Middle frontal gyrus (tissue), 1 donor: ENCODE data around the gene MYADML2.
"Not testable (repeated sequence)": the region's sequence is repeated elsewhere in the genome, so short reads cannot be mapped to it uniquely, and the experiment has no call there.

Experiments used
- DNase-seq: peaks from one replicate; pipeline ENCODE4 v3.0.0-alpha.2; 2015; ENCODE audit warnings: low spot score; ENCODE audit errors: extremely low spot score

The MYADML2 gene

GRCh38 chr17:81959362-81960129 is 12.5 kb upstream of the MYADML2 start:
- DNase-seq = peak; percentile 20

GRCh38 chr17:81958633-81959342 is 11.8 kb upstream of the MYADML2 start:
- no peak for DNase-seq

- DNase-seq = no peak
These were observed 10.8 kb upstream of the MYADML2 start for GRCh38 chr17:81957691-81958432.

- DNase-seq = no peak
These were observed 9.9 kb upstream of the MYADML2 start for GRCh38 chr17:81956607-81957589.

- no peak for DNase-seq
These were observed 8.9 kb upstream of the MYADML2 start for GRCh38 chr17:81955756-81956544.

GRCh38 chr17:81955058-81955681 is 8.1 kb upstream of the MYADML2 start:
- no peak for DNase-seq

GRCh38 chr17:81954131-81955057 is 7.4 kb upstream of the MYADML2 start:
- no peak for DNase-seq

- DNase-seq = not testable (repeated sequence)
These were observed 6.4 kb upstream of the MYADML2 start for GRCh38 chr17:81953443-81953842.

GRCh38 chr17:81952792-81953228 is 5.8 kb upstream of the MYADML2 start:
- no peak for DNase-seq

GRCh38 chr17:81951785-81952684 is 5.0 kb upstream of the MYADML2 start:
- no peak for DNase-seq

- no peak for DNase-seq
These were observed 3.5 kb upstream of the MYADML2 start for GRCh38 chr17:81950501-81950900.

- DNase-seq = no peak
These were observed 1.8 kb upstream of the MYADML2 start for GRCh38 chr17:81948635-81949378.

- DNase-seq = no peak
These were observed 2.2 kb downstream of the MYADML2 start for GRCh38 chr17:81944858-81945257.

- no peak for DNase-seq
These were observed 4.9 kb downstream of the MYADML2 start for GRCh38 chr17:81942167-81942553.

- no peak for DNase-seq
These were observed 5.4 kb downstream of the MYADML2 start for GRCh38 chr17:81941484-81942166.
